ENCODE data around the gene ADSS1. TPM values are rescaled to one million over a fixed set of nuclear protein-coding genes. Genes with fewer than 3 reads are reported as not detected.

The ADSS1 gene
- total RNA-seq, 1 donor from 2014 or later = 2.8 TPM

- DNase-seq (ENCODE audit: low read depth) = peak; percentile 23
Observed at GRCh38 chr14:104794099-104794498, 70.1 kb downstream of the ADSS1 start.

DNA sequence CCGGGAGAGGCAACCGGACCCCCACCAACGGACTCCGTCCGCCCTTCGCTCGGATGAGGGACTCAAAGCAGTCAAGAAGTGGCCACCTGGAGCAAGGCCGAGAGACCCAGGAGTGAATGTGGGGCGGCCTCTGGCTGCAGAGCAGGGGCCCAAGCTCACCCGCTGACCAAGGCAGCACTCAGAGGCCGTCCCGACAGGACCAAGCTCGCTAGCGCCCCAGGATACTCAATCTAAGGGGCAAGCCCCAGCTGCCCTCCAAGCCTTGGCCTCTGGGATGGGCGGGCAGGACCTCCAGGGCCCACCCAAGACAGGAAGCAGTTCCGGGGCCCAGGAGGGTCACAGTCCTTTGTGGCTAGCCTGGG lies 70.6 kb downstream of the ADSS1 start:
- DNase-seq (ENCODE audit: low read depth) = no peak

GRCh38 chr14:104794993-104795780 lies 71.2 kb downstream of the ADSS1 start, which contains the start of gene AKT1:
Gene AKT1 (minus strand): TSS chr14:104795748. CDS start chr14:104792643, 3,105 bp downstream.
- no peak for DNase-seq (ENCODE audit: low read depth)

DNA sequence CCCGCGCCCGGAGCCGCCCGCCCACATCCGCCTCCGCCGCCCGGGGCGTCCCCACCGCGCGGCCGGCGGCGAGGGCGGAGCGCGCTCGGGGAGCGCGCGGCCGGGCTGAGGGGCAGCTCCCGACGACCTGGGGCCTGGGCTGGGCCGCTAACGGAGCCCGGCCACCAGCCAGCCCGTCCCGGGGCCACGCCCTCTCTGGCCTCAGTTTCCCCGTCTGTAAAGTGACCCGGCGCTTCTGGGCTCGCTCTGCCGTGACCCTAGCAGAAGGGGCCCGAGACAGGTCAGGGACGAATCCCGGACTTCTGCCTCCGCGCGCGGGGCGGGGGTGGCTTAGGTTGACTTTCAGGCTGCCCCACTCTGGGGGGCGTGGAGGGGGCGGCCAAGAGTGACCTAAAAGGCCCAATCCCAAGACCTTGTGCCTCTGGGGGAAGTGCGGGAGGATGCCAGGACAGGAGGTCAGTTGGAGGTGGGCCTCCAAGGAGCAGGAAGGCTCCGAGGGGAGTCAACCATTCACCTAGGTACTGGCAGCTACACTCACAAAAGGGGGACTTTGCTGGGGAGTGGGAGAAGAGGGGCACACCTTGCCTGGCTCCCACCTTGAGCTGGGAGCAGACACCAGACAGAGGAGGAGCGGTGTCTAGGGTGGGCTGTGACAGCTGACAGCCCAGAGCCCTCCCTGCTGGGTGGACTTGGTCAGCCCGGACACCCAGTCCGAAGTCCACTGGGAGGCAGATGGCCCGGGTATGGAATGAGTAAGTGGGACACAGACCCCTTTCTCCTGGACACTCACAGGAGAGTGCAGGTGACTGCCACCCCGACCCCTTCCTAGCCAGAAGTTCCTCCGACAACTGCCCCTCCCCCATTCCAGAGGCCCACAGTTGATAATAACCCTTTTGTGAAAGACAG lies 72.0 kb downstream of the ADSS1 start:
- DNase-seq (ENCODE audit: low read depth) = no peak

- no peak for DNase-seq (ENCODE audit: low read depth)
Observed at GRCh38 chr14:104796687-104797081, 72.7 kb downstream of the ADSS1 start.

Other genes with a start within 250 kb of the ADSS1 start
- gene C14orf180, start 144.5 kb upstream of the ADSS1 start, total RNA-seq = not detected in 2 replicates
- not detected in 2 replicates for gene TMEM179, start 119.5 kb upstream of the ADSS1 start, total RNA-seq
- 51.2 and 80.9 TPM in 2 replicates for gene INF2, start 34.6 kb upstream of the ADSS1 start, total RNA-seq
- 38.8 and 248 TPM in 2 replicates for gene SIVA1, start 28.9 kb downstream of the ADSS1 start, total RNA-seq
- 191 and 261 TPM in 2 replicates for gene AKT1, start 71.5 kb downstream of the ADSS1 start, total RNA-seq
- 7.6 and 8.1 TPM in 2 replicates for gene ZBTB42, start 76.9 kb downstream of the ADSS1 start, total RNA-seq
- gene CEP170B, start 141.0 kb downstream of the ADSS1 start, total RNA-seq = 31.3 and 40.1 TPM in 2 replicates
- 0.05 TPM in 1 of 2 replicates, not detected in the other for gene PLD4, start 200.7 kb downstream of the ADSS1 start, total RNA-seq